Activated CD8-positive, alpha-beta memory T cell treated with anti-CD3 and anti-CD28 coated beads for 24 hours (primary cell): ENCODE measurements around the gene POPDC3.

Experiments used
- DNase-seq: peaks from one replicate; pipeline ENCODE4 v3.0.0-alpha.2; 2020

Gene POPDC3

GRCh38 chr6:105137388-105137787, 42.4 kb downstream of the POPDC3 start:
- no peak for DNase-seq

GRCh38 chr6:105136431-105137350, 43.1 kb downstream of the POPDC3 start:
- DNase-seq: peak; percentile 68

- DNase-seq: no peak
Measured at GRCh38 chr6:105135907-105136430, 43.8 kb downstream of the POPDC3 start.

GRCh38 chr6:105135056-105135455, 44.8 kb downstream of the POPDC3 start:
- DNase-seq: no peak

- no peak for DNase-seq
Measured at GRCh38 chr6:105122717-105123116, 57.1 kb downstream of the POPDC3 start.

- no peak for DNase-seq
Measured at GRCh38 chr6:105121981-105122380, 57.8 kb downstream of the POPDC3 start.

GRCh38 chr6:105120570-105120969, 59.2 kb downstream of the POPDC3 start:
- DNase-seq: no peak

- DNase-seq: no peak
Measured at GRCh38 chr6:105116150-105116549, 63.7 kb downstream of the POPDC3 start.

GRCh38 chr6:105113422-105113821, 66.4 kb downstream of the POPDC3 start:
- no peak for DNase-seq

- DNase-seq: no peak
Measured at GRCh38 chr6:105112577-105112976, 67.2 kb downstream of the POPDC3 start.

- DNase-seq: no peak
Measured at GRCh38 chr6:105111871-105112270, 67.9 kb downstream of the POPDC3 start.

GRCh38 chr6:105111105-105111504, 68.7 kb downstream of the POPDC3 start:
- DNase-seq: no peak

GRCh38 chr6:105109955-105110895, 69.6 kb downstream of the POPDC3 start:
- no peak for DNase-seq

- DNase-seq: no peak
Measured at GRCh38 chr6:105108631-105109262, 71.1 kb downstream of the POPDC3 start.
